GM21786 (cell line): ENCODE data around the gene ASTL.
"Not testable (repeated sequence)": the region's sequence is repeated elsewhere in the genome, so short reads cannot be mapped to it uniquely, and the experiment has no call there.

Experiments used
- ATAC-seq: cut with Tn5 transposase; IDR thresholded peaks from one replicate; pipeline ENCODE4 v1.9.1; 2021; ENCODE audit not compliant: unreplicated experiment

ASTL gene

GRCh38 chr2:96146153-96146880 is 8.0 kb upstream of the ASTL start:
- ATAC-seq, result peak; percentile 24

- no peak for ATAC-seq
Observed at GRCh38 chr2:96145848-96146152, 7.5 kb upstream of the ASTL start.

- peak; percentile 42 for ATAC-seq
Observed at GRCh38 chr2:96145036-96145847, 6.9 kb upstream of the ASTL start, which contains the start of gene DUSP2. DUSP2 (minus strand) TSS chr2:96145440; CDS start chr2:96145354, 86 bp downstream.

- no peak for ATAC-seq
Observed at GRCh38 chr2:96144481-96145035, 6.3 kb upstream of the ASTL start.

GRCh38 chr2:96143848-96144480 is 5.7 kb upstream of the ASTL start:
- no peak for ATAC-seq

- ATAC-seq, result no peak
Observed at GRCh38 chr2:96143231-96143847, 5.0 kb upstream of the ASTL start.

- no peak for ATAC-seq
Observed at GRCh38 chr2:96142217-96143113, 4.2 kb upstream of the ASTL start.

- ATAC-seq, result not testable (repeated sequence)
Observed at GRCh38 chr2:96141624-96141967, 3.3 kb upstream of the ASTL start.

- no peak for ATAC-seq
Observed at GRCh38 chr2:96140941-96141623, 2.8 kb upstream of the ASTL start.

- ATAC-seq, result no peak
Observed at GRCh38 chr2:96139181-96139758, 968 bp upstream of the ASTL start.

GRCh38 chr2:96137321-96138178 is 752 bp downstream of the ASTL start:
- ATAC-seq, result no peak

GRCh38 chr2:96136129-96136720 is 2.1 kb downstream of the ASTL start:
- no peak for ATAC-seq

GRCh38 chr2:96135621-96136020 is 2.7 kb downstream of the ASTL start:
- ATAC-seq, result no peak

- ATAC-seq, result no peak
Observed at GRCh38 chr2:96135171-96135570, 3.1 kb downstream of the ASTL start.

- ATAC-seq, result no peak
Observed at GRCh38 chr2:96134421-96134820, 3.9 kb downstream of the ASTL start.

- ATAC-seq, result no peak
Observed at GRCh38 chr2:96131813-96132745, 6.2 kb downstream of the ASTL start.
